SK-N-SH treated with all-trans-retinoic acid at 6 μM for 48 hours (cell line): ENCODE data around the gene HNF4A.

Experiments
- ARNTL ChIP-seq: fragments of 450-650 bp; formaldehyde crosslinking; IDR thresholded peaks from 2 replicates; pipeline ENCODE4 v1.5.0; 2020; ENCODE audit warnings: low read depth, mild to moderate bottlenecking, moderate library complexity, borderline replicate concordance
- CREB5 ChIP-seq: fragments of 250-450 bp; sonication (Bioruptor Pico); IDR thresholded peaks from 2 replicates; pipeline ENCODE4 v1.5.1; 2020; ENCODE audit warnings: low read depth, mild to moderate bottlenecking, moderate library complexity
- CSRNP3 ChIP-seq: fragments of 250-450 bp; sonication (Bioruptor Pico); IDR thresholded peaks from 2 replicates; pipeline ENCODE4 v1.5.1; 2021; ENCODE audit warnings: mild to moderate bottlenecking, moderate library complexity
- ISL1 ChIP-seq: fragments of 250-450 bp; sonication (Bioruptor Pico); IDR thresholded peaks from 2 replicates; pipeline ENCODE4 v2.1.2; 2022; ENCODE audit warnings: mild to moderate bottlenecking, moderate library complexity
- OSR1 ChIP-seq: fragments of 250-450 bp; sonication (Bioruptor Pico); IDR thresholded peaks from 2 replicates; pipeline ENCODE4 v1.8.0; 2022; ENCODE audit warnings: moderate library complexity, mild to moderate bottlenecking, inconsistent platforms
- PATZ1 ChIP-seq: fragments of 250-450 bp; sonication (Bioruptor Pico); IDR thresholded peaks from 2 replicates; pipeline ENCODE4 v1.8.0; 2020; ENCODE audit warnings: mild to moderate bottlenecking, moderate library complexity, borderline replicate concordance
- POU6F1 ChIP-seq: fragments of 250-450 bp; sonication (Bioruptor Pico); IDR thresholded peaks from 2 replicates; pipeline ENCODE4 v1.8.0; 2021; ENCODE audit warnings: low read depth, mild to moderate bottlenecking, moderate library complexity, borderline replicate concordance
- RARB ChIP-seq: fragments of 250-450 bp; sonication (Bioruptor Pico); IDR thresholded peaks from 2 replicates; pipeline ENCODE4 v1.8.0; 2021; ENCODE audit warnings: mild to moderate bottlenecking, moderate library complexity
- ZC3H10 ChIP-seq: fragments of 250-450 bp; sonication (Bioruptor Pico); IDR thresholded peaks from 2 replicates; pipeline ENCODE4 v1.5.1; 2021; ENCODE audit warnings: mild to moderate bottlenecking, moderate library complexity
- ZNF70 ChIP-seq: fragments of 450-650 bp; formaldehyde crosslinking; IDR thresholded peaks from 2 replicates; pipeline ENCODE4 v1.5.0; 2020; ENCODE audit warnings: mild to moderate bottlenecking, moderate library complexity

- TF ChIP-seq PATZ1 (CRISPR knock-in tag) (no peak), POU6F1 (no peak), ZC3H10 (CRISPR knock-in tag) (no peak), CREB5 (no peak), CSRNP3 (CRISPR knock-in tag) (no peak), RARB (CRISPR knock-in tag) (no peak), ZNF70 (CRISPR knock-in tag) (no peak), ISL1 (no peak), OSR1 (CRISPR knock-in tag) (no peak), ARNTL (CRISPR knock-in tag) (no peak)
Measured at GRCh38 chr20:44428174-44429016, 72.9 kb downstream of the HNF4A start.
